Measurements from ENCODE around the gene OR4M1. TPM values are rescaled to one million over a fixed set of nuclear protein-coding genes. Genes with fewer than 3 reads are reported as not detected.
"Not testable (repeated sequence)": the region's sequence is repeated elsewhere in the genome, so short reads cannot be mapped to it uniquely, and the experiment has no call there.

The OR4M1 gene
- total and polyA plus RNA-seq, 2 donors = not detected

DNA sequence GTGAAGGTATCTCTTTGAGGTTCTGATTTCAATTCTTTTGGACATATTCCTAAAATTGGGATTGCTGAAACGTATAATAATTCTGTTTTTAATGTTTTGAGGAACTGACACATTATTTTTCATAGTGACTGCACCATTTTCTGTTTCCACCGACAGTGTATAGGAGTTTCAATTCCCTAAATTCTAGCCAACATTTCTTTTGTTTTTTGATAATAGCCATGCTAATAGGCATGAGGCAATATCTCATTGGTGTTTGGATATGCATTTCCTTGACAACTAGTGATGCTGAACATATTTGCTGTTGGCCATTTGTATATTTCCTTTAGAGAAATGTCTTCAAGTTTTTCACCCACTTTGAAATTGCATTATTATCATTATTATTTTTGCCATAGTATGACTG lies 850 bp upstream of the OR4M1 start:
- not testable (repeated sequence) for H3K9me3 ChIP-seq (ENCODE audit: control insufficient read depth in 2 of 2, insufficient read depth in 1 of 2, low read length in 1 of 2); H3K36me3 ChIP-seq (ENCODE audit: control insufficient read depth in 2 of 2, insufficient read depth in 2 of 2, low read length in 1 of 2); H3K27ac ChIP-seq (ENCODE audit: low read depth in 1 of 2, low read length in 1 of 2); H3K4me3 ChIP-seq (ENCODE audit: low read length in 2 of 2); H3K27me3 ChIP-seq (ENCODE audit: control insufficient read depth in 2 of 2, insufficient read depth in 1 of 2, low read length in 1 of 2); DNase-seq (ENCODE audit: low read depth in 6 of 9, low spot score in 9 of 9); H3K4me1 ChIP-seq (ENCODE audit: control insufficient read depth in 2 of 2, insufficient read depth in 2 of 2, low read length in 2 of 2)
- WGBS = 36% methylated on average over 2 of the region's 2 CpGs

- Histone ChIP-seq H3K4me1 (ENCODE audit: control insufficient read depth in 2 of 2, insufficient read depth in 2 of 2, low read length in 2 of 2) (no peaks in the 10 kb centered on the region), H3K9me3 (ENCODE audit: control insufficient read depth in 2 of 2, insufficient read depth in 1 of 2, low read length in 1 of 2) (peaks cover 0 to 2% of the 10 kb centered on the region in 2 donors), H3K27me3 (ENCODE audit: control insufficient read depth in 2 of 2, insufficient read depth in 1 of 2, low read length in 1 of 2) (no peaks in the 10 kb centered on the region), H3K36me3 (ENCODE audit: control insufficient read depth in 2 of 2, insufficient read depth in 2 of 2, low read length in 1 of 2) (no peaks in the 10 kb centered on the region), H3K4me3 (ENCODE audit: low read length in 2 of 2) (no peak overlapping the region), H3K27ac (ENCODE audit: low read depth in 1 of 2, low read length in 1 of 2) (no peak overlapping the region)
- WGBS = 87% methylated on average over 1 of the region's 1 CpG
- DNase-seq (ENCODE audit: low read depth in 6 of 9, low spot score in 9 of 9) = no peak
These were observed 2.3 kb downstream of the OR4M1 start for GRCh38 chr14:19775587-19775986.

DNA sequence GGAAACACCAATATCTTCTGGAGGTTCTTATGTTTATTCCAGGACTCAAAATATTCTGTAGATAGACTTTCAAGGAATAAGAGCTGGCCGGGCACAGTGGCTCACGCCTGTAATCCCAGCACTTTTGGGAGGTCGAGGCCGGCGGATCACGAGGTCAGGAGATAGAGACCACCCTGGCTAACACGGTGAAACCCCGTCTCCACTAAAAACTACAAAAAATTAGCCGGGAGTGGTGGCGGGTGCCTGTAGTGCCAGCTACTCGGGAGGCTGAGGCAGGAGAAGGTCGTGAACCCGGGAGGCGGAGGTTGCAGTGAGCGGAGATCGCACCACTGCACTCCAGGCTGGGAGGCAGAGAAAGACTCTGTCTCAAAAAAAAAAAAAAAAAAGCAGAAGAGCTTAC lies 12.5 kb downstream of the OR4M1 start:
- WGBS = 86% methylated on average over 16 of the region's 16 CpGs
- not testable (repeated sequence) for H3K4me1 ChIP-seq (ENCODE audit: control insufficient read depth in 2 of 2, insufficient read depth in 2 of 2, low read length in 2 of 2); H3K27me3 ChIP-seq (ENCODE audit: control insufficient read depth in 2 of 2, insufficient read depth in 1 of 2, low read length in 1 of 2); H3K9me3 ChIP-seq (ENCODE audit: control insufficient read depth in 2 of 2, insufficient read depth in 1 of 2, low read length in 1 of 2); DNase-seq (ENCODE audit: low read depth in 6 of 9, low spot score in 9 of 9); H3K27ac ChIP-seq (ENCODE audit: low read depth in 1 of 2, low read length in 1 of 2); H3K4me3 ChIP-seq (ENCODE audit: low read length in 2 of 2); H3K36me3 ChIP-seq (ENCODE audit: control insufficient read depth in 2 of 2, insufficient read depth in 2 of 2, low read length in 1 of 2)

- H3K27ac ChIP-seq (ENCODE audit: low read depth in 1 of 2, low read length in 1 of 2); H3K9me3 ChIP-seq (ENCODE audit: control insufficient read depth in 2 of 2, insufficient read depth in 1 of 2, low read length in 1 of 2); H3K4me3 ChIP-seq (ENCODE audit: low read length in 2 of 2); H3K27me3 ChIP-seq (ENCODE audit: control insufficient read depth in 2 of 2, insufficient read depth in 1 of 2, low read length in 1 of 2); H3K36me3 ChIP-seq (ENCODE audit: control insufficient read depth in 2 of 2, insufficient read depth in 2 of 2, low read length in 1 of 2); DNase-seq (ENCODE audit: low read depth in 6 of 9, low spot score in 9 of 9); H3K4me1 ChIP-seq (ENCODE audit: control insufficient read depth in 2 of 2, insufficient read depth in 2 of 2, low read length in 2 of 2): not testable (repeated sequence)
- 78% methylated on average over 6 of the region's 6 CpGs for WGBS
These were observed 14.0 kb downstream of the OR4M1 start for GRCh38 chr14:19787318-19787717.

GRCh38 chr14:19788150-19788549 lies 14.8 kb downstream of the OR4M1 start:
- not testable (repeated sequence) for H3K36me3 ChIP-seq (ENCODE audit: control insufficient read depth in 2 of 2, insufficient read depth in 2 of 2, low read length in 1 of 2); H3K27me3 ChIP-seq (ENCODE audit: control insufficient read depth in 2 of 2, insufficient read depth in 1 of 2, low read length in 1 of 2); H3K4me3 ChIP-seq (ENCODE audit: low read length in 2 of 2); H3K27ac ChIP-seq (ENCODE audit: low read depth in 1 of 2, low read length in 1 of 2); H3K4me1 ChIP-seq (ENCODE audit: control insufficient read depth in 2 of 2, insufficient read depth in 2 of 2, low read length in 2 of 2); H3K9me3 ChIP-seq (ENCODE audit: control insufficient read depth in 2 of 2, insufficient read depth in 1 of 2, low read length in 1 of 2); DNase-seq (ENCODE audit: low read depth in 6 of 9, low spot score in 9 of 9)
- 78% methylated on average over 7 of the region's 7 CpGs for WGBS

GRCh38 chr14:19796520-19797108 lies 23.3 kb downstream of the OR4M1 start:
- DNase-seq (ENCODE audit: low read depth in 6 of 9, low spot score in 9 of 9) = not testable (repeated sequence)

DNA sequence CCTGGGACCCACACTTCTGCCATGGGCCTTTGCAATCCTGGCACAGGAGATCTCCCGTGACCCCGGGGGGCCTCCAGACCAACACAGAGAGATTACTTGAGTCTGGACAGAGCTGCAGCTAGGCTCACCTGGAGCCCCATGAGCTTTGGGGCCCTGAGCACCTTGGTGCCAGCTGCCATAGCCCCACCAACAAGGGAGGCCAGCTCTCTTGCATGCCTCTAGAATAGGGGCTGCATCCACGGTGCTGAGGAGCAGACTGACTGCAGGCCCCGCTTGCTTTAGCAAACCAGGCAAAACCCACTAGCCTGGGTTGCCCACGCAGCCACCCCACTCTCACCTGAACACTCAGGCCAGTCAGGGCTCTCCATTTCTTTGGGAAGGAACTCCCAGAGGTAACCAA lies 26.6 kb downstream of the OR4M1 start:
- no peak for DNase-seq (ENCODE audit: low read depth in 6 of 9, low spot score in 9 of 9)
- no peaks in the 10 kb centered on the region for H3K4me1 ChIP-seq (ENCODE audit: control insufficient read depth in 2 of 2, insufficient read depth in 2 of 2, low read length in 2 of 2)
- 94% methylated on average over 5 of the region's 5 CpGs for whole genome bisulfite sequencing

More at GRCh38 chr14:19796520-19797108, 23.3 kb downstream of the OR4M1 start:
- H3K4me1 ChIP-seq (ENCODE audit: control insufficient read depth in 2 of 2, insufficient read depth in 2 of 2, low read length in 2 of 2); H3K27me3 ChIP-seq (ENCODE audit: control insufficient read depth in 2 of 2, insufficient read depth in 1 of 2, low read length in 1 of 2); H3K27ac ChIP-seq (ENCODE audit: low read depth in 1 of 2, low read length in 1 of 2); H3K36me3 ChIP-seq (ENCODE audit: control insufficient read depth in 2 of 2, insufficient read depth in 2 of 2, low read length in 1 of 2); H3K4me3 ChIP-seq (ENCODE audit: low read length in 2 of 2): not testable (repeated sequence)
- WGBS = 73% methylated on average over 10 of the region's 10 CpGs
- H3K9me3 ChIP-seq (ENCODE audit: control insufficient read depth in 2 of 2, insufficient read depth in 1 of 2, low read length in 1 of 2) = peaks cover 0 to 23% of the 10 kb centered on the region in 2 donors

DNA sequence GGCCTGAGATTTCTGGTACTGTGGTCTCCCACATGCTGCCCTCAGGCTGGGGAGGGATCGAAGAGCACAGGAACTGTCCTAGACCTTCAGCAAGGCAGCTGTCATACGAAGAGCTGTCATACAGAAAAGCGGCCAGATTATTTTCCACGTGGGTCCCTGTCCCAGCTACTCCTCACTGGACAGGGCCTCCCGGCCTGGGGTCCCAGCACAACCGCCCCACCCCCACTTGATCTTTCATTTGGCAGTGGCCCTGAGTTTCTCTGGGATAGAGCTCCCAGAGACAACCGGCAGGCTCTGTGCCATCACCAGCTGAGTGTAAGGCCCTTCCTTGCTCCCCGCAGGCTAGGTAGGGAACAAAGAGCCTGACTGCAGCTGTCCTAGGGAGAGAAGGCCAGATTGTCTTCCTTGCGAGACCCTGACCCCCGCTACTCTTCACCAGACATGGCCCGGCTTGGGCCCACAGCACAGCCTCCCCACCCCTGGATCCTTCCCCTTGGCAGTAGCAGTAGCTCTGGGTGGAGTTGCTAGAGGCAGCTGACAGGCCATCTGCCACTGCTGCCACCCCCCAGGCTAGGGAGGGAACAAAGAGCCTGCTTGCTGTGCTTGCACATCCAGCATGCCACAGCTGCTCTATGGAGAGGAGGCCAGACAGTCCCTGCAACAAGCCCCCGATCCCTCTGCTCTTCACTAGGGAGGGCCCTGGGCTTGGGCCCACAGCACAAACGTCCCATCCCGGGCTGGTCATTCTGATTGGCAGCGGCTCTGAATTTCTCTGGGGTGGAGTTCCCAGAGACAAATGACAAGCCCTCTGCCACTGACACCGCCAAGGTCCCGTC lies 27.2 kb downstream of the OR4M1 start:
- Histone ChIP-seq H3K27me3 (ENCODE audit: control insufficient read depth in 2 of 2, insufficient read depth in 1 of 2, low read length in 1 of 2) (no peaks in the 10 kb centered on the region), H3K4me3 (ENCODE audit: low read length in 2 of 2) (no peak overlapping the region), H3K4me1 (ENCODE audit: control insufficient read depth in 2 of 2, insufficient read depth in 2 of 2, low read length in 2 of 2) (no peaks in the 10 kb centered on the region), H3K9me3 (ENCODE audit: control insufficient read depth in 2 of 2, insufficient read depth in 1 of 2, low read length in 1 of 2) (peaks cover 0 to 19% of the 10 kb centered on the region in 2 donors), H3K36me3 (ENCODE audit: control insufficient read depth in 2 of 2, insufficient read depth in 2 of 2, low read length in 1 of 2) (no peaks in the 10 kb centered on the region), H3K27ac (ENCODE audit: low read depth in 1 of 2, low read length in 1 of 2) (no peak overlapping the region)
- DNase-seq (ENCODE audit: low read depth in 6 of 9, low spot score in 9 of 9) = no peak
- 89% methylated on average over 17 of the region's 17 CpGs for WGBS

More for the DNA sequence above, 26.6 kb downstream of the OR4M1 start:
- H3K27ac ChIP-seq (ENCODE audit: low read depth in 1 of 2, low read length in 1 of 2) = no peak overlapping the region
- H3K4me3 ChIP-seq (ENCODE audit: low read length in 2 of 2) = no peak overlapping the region
- no peaks in the 10 kb centered on the region for H3K27me3 ChIP-seq (ENCODE audit: control insufficient read depth in 2 of 2, insufficient read depth in 1 of 2, low read length in 1 of 2)
- peaks cover 0 to 19% of the 10 kb centered on the region in 2 donors for H3K9me3 ChIP-seq (ENCODE audit: control insufficient read depth in 2 of 2, insufficient read depth in 1 of 2, low read length in 1 of 2)
- no peaks in the 10 kb centered on the region for H3K36me3 ChIP-seq (ENCODE audit: control insufficient read depth in 2 of 2, insufficient read depth in 2 of 2, low read length in 1 of 2)

DNA sequence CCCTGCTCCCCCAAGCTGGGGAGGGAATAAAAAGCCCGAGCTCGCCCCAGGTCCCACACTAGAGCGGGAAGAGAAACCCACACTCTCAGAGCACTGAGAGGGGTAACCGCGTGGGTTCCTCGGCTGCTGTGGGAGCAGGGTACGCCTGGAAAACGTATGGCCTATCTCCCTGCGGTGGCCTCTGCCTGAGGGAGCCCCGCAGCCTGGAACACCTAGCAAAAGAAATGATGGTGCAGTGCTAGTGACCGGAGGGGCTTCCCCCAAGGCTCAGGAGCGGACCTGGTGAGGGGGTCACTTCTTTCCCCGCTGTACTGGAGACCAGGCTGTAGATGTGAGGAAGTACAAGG lies 27.8 kb downstream of the OR4M1 start:
- WGBS = 88% methylated on average over 13 of the region's 13 CpGs
- no peak overlapping the region for H3K4me3 ChIP-seq (ENCODE audit: low read length in 2 of 2)
- H3K4me1 ChIP-seq (ENCODE audit: control insufficient read depth in 2 of 2, insufficient read depth in 2 of 2, low read length in 2 of 2) = no peaks in the 10 kb centered on the region
- no peak overlapping the region for H3K27ac ChIP-seq (ENCODE audit: low read depth in 1 of 2, low read length in 1 of 2)
- no peaks in the 10 kb centered on the region for H3K27me3 ChIP-seq (ENCODE audit: control insufficient read depth in 2 of 2, insufficient read depth in 1 of 2, low read length in 1 of 2)
- no peaks in the 10 kb centered on the region for H3K36me3 ChIP-seq (ENCODE audit: control insufficient read depth in 2 of 2, insufficient read depth in 2 of 2, low read length in 1 of 2)
- peaks cover 0 to 19% of the 10 kb centered on the region in 2 donors for H3K9me3 ChIP-seq (ENCODE audit: control insufficient read depth in 2 of 2, insufficient read depth in 1 of 2, low read length in 1 of 2)
- DNase-seq (ENCODE audit: low read depth in 6 of 9, low spot score in 9 of 9) = no peak

Data from thymus (tissue), 11 donors.